Measurements from ENCODE around the gene CCDC122.

DNA sequence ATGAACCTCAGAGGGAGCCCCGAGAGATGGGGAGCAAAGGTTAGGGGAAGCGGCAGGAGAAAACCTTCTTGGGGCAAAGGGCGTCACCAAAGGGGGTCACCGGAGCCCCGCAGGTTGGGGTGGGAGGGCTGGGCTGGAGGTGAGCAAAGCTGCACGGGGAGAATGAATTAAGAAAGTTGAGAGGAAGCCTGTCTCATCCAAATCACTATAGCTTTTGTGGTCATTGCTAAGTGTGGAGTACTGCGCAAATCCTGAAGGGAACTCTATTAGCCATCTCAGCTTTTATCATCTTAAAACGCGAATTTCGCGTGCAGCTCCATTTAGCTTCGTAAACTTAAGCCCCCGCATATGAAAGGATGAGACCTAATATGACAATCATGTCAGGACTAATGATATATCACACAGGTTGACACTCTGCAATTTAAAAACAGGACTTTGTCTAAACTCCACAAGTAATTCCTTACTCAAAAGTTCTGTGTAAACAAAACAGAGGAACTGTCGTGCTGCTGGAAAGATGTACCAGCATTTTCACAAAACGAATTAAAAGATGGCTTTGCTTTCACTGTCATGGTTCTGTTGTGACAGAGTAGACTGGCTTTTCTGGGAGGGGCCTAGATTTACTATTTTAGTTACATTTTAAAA lies 795 bp upstream of the CCDC122 start:
- no peak for TF ChIP-seq JUND (IDR thresholded peaks at IDR 0.05; ENCODE audit: low read depth, low read length)
- TF ChIP-seq KAT2A (conservative IDR thresholded peaks at IDR 0.05; ENCODE audit: control insufficient read depth, low read depth, low read length) = no peak
